ENCODE measurements around the gene TCAP.

The TCAP gene

GRCh38 chr17:39629494-39629880, 35.7 kb upstream of the TCAP start:
- no peak for DNase-seq (ENCODE audit: low read depth)

GRCh38 chr17:39629898-39630297, 35.3 kb upstream of the TCAP start:
- no peak for DNase-seq (ENCODE audit: low read depth)

- no peak for DNase-seq (ENCODE audit: low read depth)
Measured at GRCh38 chr17:39631403-39631802, 33.7 kb upstream of the TCAP start.

GRCh38 chr17:39632153-39632941, 32.8 kb upstream of the TCAP start:
- no peak for DNase-seq (ENCODE audit: low read depth)

- no peak for DNase-seq (ENCODE audit: low read depth)
Measured at GRCh38 chr17:39633570-39634183, 31.5 kb upstream of the TCAP start.

GRCh38 chr17:39634384-39634871, 30.7 kb upstream of the TCAP start:
- no peak for DNase-seq (ENCODE audit: low read depth)

- no peak for DNase-seq (ENCODE audit: low read depth)
Measured at GRCh38 chr17:39635614-39636176, 29.5 kb upstream of the TCAP start.

GRCh38 chr17:39636587-39636926, 28.6 kb upstream of the TCAP start:
- no peak for DNase-seq (ENCODE audit: low read depth)

- DNase-seq (ENCODE audit: low read depth) = peak; percentile 87
Measured at GRCh38 chr17:39636927-39637736, 28.0 kb upstream of the TCAP start, which contains the start of gene STARD3. Gene STARD3 (plus strand): TSS chr17:39637144. CDS start chr17:39653532, 16,388 bp downstream.

- DNase-seq (ENCODE audit: low read depth) = no peak
Measured at GRCh38 chr17:39638317-39638716, 26.8 kb upstream of the TCAP start.

- no peak for DNase-seq (ENCODE audit: low read depth)
Measured at GRCh38 chr17:39639043-39639442, 26.1 kb upstream of the TCAP start.

GRCh38 chr17:39639566-39640458, 25.3 kb upstream of the TCAP start:
- no peak for DNase-seq (ENCODE audit: low read depth)

- no peak for DNase-seq (ENCODE audit: low read depth)
Measured at GRCh38 chr17:39640591-39641031, 24.5 kb upstream of the TCAP start.

- no peak for DNase-seq (ENCODE audit: low read depth)
Measured at GRCh38 chr17:39641097-39641496, 24.1 kb upstream of the TCAP start.

- DNase-seq (ENCODE audit: low read depth) = no peak
Measured at GRCh38 chr17:39641883-39642282, 23.3 kb upstream of the TCAP start.

- DNase-seq (ENCODE audit: low read depth) = no peak
Measured at GRCh38 chr17:39642291-39643074, 22.7 kb upstream of the TCAP start.

GRCh38 chr17:39643271-39643670, 21.9 kb upstream of the TCAP start:
- DNase-seq (ENCODE audit: low read depth) = no peak

GRCh38 chr17:39647256-39647655, 17.9 kb upstream of the TCAP start:
- no peak for DNase-seq (ENCODE audit: low read depth)

GRCh38 chr17:39648616-39649366, 16.4 kb upstream of the TCAP start:
- DNase-seq (ENCODE audit: low read depth) = no peak

GRCh38 chr17:39650121-39650579, 15.0 kb upstream of the TCAP start:
- no peak for DNase-seq (ENCODE audit: low read depth)
